K562 (cell line): ENCODE data around the gene CPED1. TPM values are rescaled to one million over a fixed set of nuclear protein-coding genes. Genes with fewer than 3 reads are reported as not detected.
A peak's percentile ranks its signal among the peaks of the same experiment; 100 is the strongest.

Experiments
- ARNT ChIP-seq, 2 experiments: fragments of 450-650 bp; IDR thresholded peaks; 2 replicates each; pipeline ENCODE4 v1.6.1; 2016; ENCODE audit warnings: mild to moderate bottlenecking in 1 of 2
- BACH1 ChIP-seq: fragments of 200-800 bp; sonication (Bioruptor generic); IDR thresholded peaks from 2 replicates; pipeline ENCODE4 v1.6.1; 2016; ENCODE audit warnings: missing genetic modification characterization, missing compliant biosample characterization
- BRD9 ChIP-seq: fragments of 450-650 bp; IDR thresholded peaks from 2 replicates; pipeline ENCODE4 v1.6.1; 2018; ENCODE audit warnings: low read depth; ENCODE audit not compliant: partially characterized antibody
- CBFA2T3 ChIP-seq: fragments of 450-650 bp; IDR thresholded peaks from 2 replicates; pipeline ENCODE4 v1.6.1; 2017
- ELF2 ChIP-seq: fragments of 250-450 bp; sonication (Bioruptor Pico); IDR thresholded peaks from 2 replicates; pipeline ENCODE4 v1.5.0; 2021; ENCODE audit warnings: mild to moderate bottlenecking
- EP300 ChIP-seq: IDR thresholded peaks from 2 replicates; pipeline ENCODE4 v1.6.1; 2012; ENCODE audit warnings: low read length, improper control_type of control experiment
- MYC ChIP-seq, 2 experiments: fragments of 250-450 bp in 1 of 2; sonication (Bioruptor Pico) in 1 of 2; IDR thresholded peaks; 2 replicates each; pipeline versions ENCODE4 v1.5.1 to v1.6.1; 2012 to 2021; ENCODE audit warnings: low read depth in 2 of 2, borderline replicate concordance in 1 of 2, improper control_type of control experiment in 1 of 2, low read length in 1 of 2, mild to moderate bottlenecking in 1 of 2, moderate library complexity in 1 of 2
- NBN ChIP-seq: fragments of 450-650 bp; IDR thresholded peaks from 2 replicates; pipeline ENCODE4 v1.6.1; 2016; ENCODE audit warnings: low read depth, mild to moderate bottlenecking
- NCOA4 ChIP-seq: fragments of 450-650 bp; IDR thresholded peaks from 2 replicates; pipeline ENCODE4 v1.6.1; 2018; ENCODE audit warnings: mild to moderate bottlenecking; ENCODE audit not compliant: partially characterized antibody
- OTX1 ChIP-seq: fragments of 450-650 bp; formaldehyde crosslinking; IDR thresholded peaks from 2 replicates; pipeline ENCODE4 v1.4.0; 2022; ENCODE audit warnings: mild to moderate bottlenecking
- PHTF2 ChIP-seq: fragments of 250-450 bp; sonication (Bioruptor Pico); IDR thresholded peaks from 2 replicates; pipeline ENCODE4 v1.5.0; 2021; ENCODE audit warnings: mild to moderate bottlenecking
- RBBP5 ChIP-seq: fragments of 200-600 bp; sonication (generic); IDR thresholded peaks from 2 replicates; pipeline ENCODE4 v1.6.1; 2012; ENCODE audit warnings: borderline replicate concordance, mild to moderate bottlenecking, low read length, control low read depth, inconsistent platforms; ENCODE audit not compliant: insufficient read depth, poor library complexity, severe bottlenecking
- RFX5 ChIP-seq: IDR thresholded peaks from 2 replicates; pipeline ENCODE4 v1.6.1; 2011; ENCODE audit warnings: low read depth, mild to moderate bottlenecking, improper control_type of control experiment, low read length
- RNF2 ChIP-seq: sonication (generic); IDR thresholded peaks from 2 replicates; pipeline ENCODE4 v1.6.1; 2016
- SMARCB1 ChIP-seq: IDR thresholded peaks from 2 replicates; pipeline ENCODE4 v1.6.1; 2011; ENCODE audit warnings: improper control_type of control experiment, low read depth; ENCODE audit not compliant: insufficient read length
- SRSF3 ChIP-seq: fragments of 200-400 bp; formaldehyde crosslinking; IDR thresholded peaks from 2 replicates; pipeline ENCODE4 v1.6.1; 2016; ENCODE audit warnings: mild to moderate bottlenecking, low read length, moderate library complexity; ENCODE audit not compliant: insufficient read depth
- SRSF9 ChIP-seq: fragments of 200-400 bp; formaldehyde crosslinking; IDR thresholded peaks from 2 replicates; pipeline ENCODE4 v1.6.1; 2017; ENCODE audit warnings: low read depth, low read length, borderline replicate concordance
- TARDBP ChIP-seq: fragments of 450-650 bp; IDR thresholded peaks from 2 replicates; pipeline ENCODE4 v1.6.1; 2016
- ZC3H8 ChIP-seq: fragments of 450-650 bp; IDR thresholded peaks from 2 replicates; pipeline ENCODE4 v1.6.1; 2017
- ZNF140 ChIP-seq: fragments of 250-450 bp; sonication (Bioruptor Pico); IDR thresholded peaks from 2 replicates; pipeline ENCODE4 v1.8.0; 2021; ENCODE audit warnings: moderate library complexity, mild to moderate bottlenecking, inconsistent platforms
- ZNF146 ChIP-seq: IDR thresholded peaks from one replicate; pipeline ENCODE4 v1.6.1; 2018; ENCODE audit warnings: missing compliant biosample characterization; ENCODE audit not compliant: unreplicated experiment
- ZNF644 ChIP-seq: fragments of 200-800 bp; sonication (Bioruptor generic); IDR thresholded peaks from 2 replicates; pipeline ENCODE4 v1.6.1; 2016; ENCODE audit warnings: low read depth, missing genetic modification characterization, missing compliant biosample characterization
- polyA plus RNA-seq, 8 experiments: library from polyadenylated mRNA; depleted of rRNA in 4 of 8; stranded (reverse) in 5 of 8; unstranded in 3 of 8; fragments of >200 nt; fragmentation: Nextera tagmentation in 2 of 8; fragmentation: Illumina TruSeq in 1 of 8; extraction: Ambion mirVana in 2 of 8; extraction: Trizol in 1 of 8; gene quantifications; 2 replicates each; pipeline versions ENCODE4 v1.2.1 to v1.2.3, GENCODE V29; 2011 to 2014; ENCODE audit warnings: inconsistent platforms in 1 of 8, missing spikeins in 1 of 8
- total RNA-seq, 7 experiments: library from RNA; depleted of rRNA in 6 of 7; stranded (reverse); fragments of >200 nt in 6 of 7; fragmentation: Illumina TruSeq in 2 of 7; extraction: Trizol in 2 of 7; gene quantifications; 2 replicates each; pipeline versions ENCODE4 v1.2.1 to v1.2.3, GENCODE V29; 2011 to 2021; ENCODE audit warnings: low replicate concordance in 1 of 7
- TF ChIP-seq, protein P1 (sequence below): fragments of 450-650 bp; formaldehyde crosslinking; IDR thresholded peaks from 2 replicates; pipeline ENCODE4 v1.4.0; 2020; ENCODE audit warnings: mild to moderate bottlenecking, mixed read lengths
- TF ChIP-seq, protein P2 (sequence below): fragments of 250-450 bp; sonication (Bioruptor Pico); IDR thresholded peaks from 2 replicates; pipeline ENCODE4 v1.8.0; 2021; ENCODE audit warnings: borderline replicate concordance, mild to moderate bottlenecking, moderate library complexity; ENCODE audit not compliant: poor library complexity, severe bottlenecking
- TF ChIP-seq, protein P3 (sequence below): fragments of 450-650 bp; formaldehyde crosslinking; IDR thresholded peaks from 2 replicates; pipeline ENCODE4 v1.4.0; 2020; ENCODE audit warnings: mild to moderate bottlenecking, moderate library complexity
- TF ChIP-seq, protein P4 (sequence below): fragments of 450-650 bp; conservative IDR thresholded peaks from 2 replicates; pipeline ENCODE4 v1.6.1; 2016; ENCODE audit warnings: missing genetic modification characterization, low read depth, mild to moderate bottlenecking, control low read depth, missing compliant biosample characterization

Gene CPED1
- total and polyA plus RNA-seq, 9 of the 15 experiments (the other 6 are each of a cell fraction or from before 2014, with no cell fraction given) = 195 to 393 (median 290) TPM

DNA sequence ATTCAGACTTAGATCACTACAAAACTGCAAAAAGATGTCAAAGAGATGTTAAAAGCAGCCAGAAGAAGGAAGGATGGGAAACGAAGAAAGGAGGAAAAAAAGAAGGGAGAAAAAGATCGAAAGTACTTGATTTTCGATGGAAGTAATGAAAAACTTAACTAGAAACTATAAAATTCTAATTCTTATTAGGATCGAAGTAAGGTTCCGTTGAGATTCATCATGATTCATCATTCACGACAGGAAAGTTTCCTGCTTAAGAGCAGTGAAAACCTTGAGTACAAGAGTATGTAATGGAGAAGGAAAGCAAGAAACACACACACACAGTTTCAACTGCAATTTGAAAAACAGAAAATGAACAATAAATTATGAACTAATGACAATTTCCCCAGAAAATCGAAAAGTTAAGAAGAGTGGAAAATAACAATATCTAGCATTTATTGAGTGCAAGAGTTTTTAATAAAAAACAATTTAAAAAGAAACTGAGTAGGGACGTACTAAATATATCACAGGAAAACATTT is 39.1 kb upstream of the CPED1 start (continued):
- TF ChIP-seq CBFA2T3 (no peak), NBN (peak; percentile 23; the same call in 1 of the 2 replicates), RNF2 (no peak), EP300 (no peak), RFX5 (no peak), BACH1 (tag) (no peak), ZNF140 (CRISPR knock-in tag) (no peak), ZNF644 (tag) (no peak), SRSF3 (no peak), OTX1 (CRISPR knock-in tag) (no peak), MYC (IDR thresholded peaks at IDR 0.05; ENCODE audit: low read depth, low read length) (no peak), MYC (CRISPR knock-in tag; IDR thresholded peaks at IDR 0.05; ENCODE audit: borderline replicate concordance, low read depth) (no peak), NCOA4 (no peak), TARDBP (no peak), RBBP5 (no peak), ARNT (IDR thresholded peaks at IDR 0.05) (0 out of 4 replicates have a peak, but pooled peaks of 1 of the 2 experiments have one; percentile 45), ZC3H8 (no peak), BRD9 (peak; percentile 63), ELF2 (peak; percentile 36; the same call in 1 of the 2 replicates), ZNF146 (CRISPR knock-in tag) (no peak), SMARCB1 (no peak), SRSF9 (no peak), PHTF2 (CRISPR knock-in tag) (no peak)
- TF ChIP-seq, protein P1, sequence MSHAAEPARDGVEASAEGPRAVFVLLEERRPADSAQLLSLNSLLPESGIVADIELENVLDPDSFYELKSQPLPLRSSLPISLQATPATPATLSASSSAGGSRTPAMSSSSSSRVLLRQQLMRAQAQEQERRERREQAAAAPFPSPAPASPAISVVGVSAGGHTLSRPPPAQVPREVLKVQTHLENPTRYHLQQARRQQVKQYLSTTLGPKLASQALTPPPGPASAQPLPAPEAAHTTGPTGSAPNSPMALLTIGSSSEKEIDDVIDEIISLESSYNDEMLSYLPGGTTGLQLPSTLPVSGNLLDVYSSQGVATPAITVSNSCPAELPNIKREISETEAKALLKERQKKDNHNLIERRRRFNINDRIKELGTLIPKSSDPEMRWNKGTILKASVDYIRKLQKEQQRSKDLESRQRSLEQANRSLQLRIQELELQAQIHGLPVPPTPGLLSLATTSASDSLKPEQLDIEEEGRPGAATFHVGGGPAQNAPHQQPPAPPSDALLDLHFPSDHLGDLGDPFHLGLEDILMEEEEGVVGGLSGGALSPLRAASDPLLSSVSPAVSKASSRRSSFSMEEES = no peak
- TF ChIP-seq, protein P2, sequence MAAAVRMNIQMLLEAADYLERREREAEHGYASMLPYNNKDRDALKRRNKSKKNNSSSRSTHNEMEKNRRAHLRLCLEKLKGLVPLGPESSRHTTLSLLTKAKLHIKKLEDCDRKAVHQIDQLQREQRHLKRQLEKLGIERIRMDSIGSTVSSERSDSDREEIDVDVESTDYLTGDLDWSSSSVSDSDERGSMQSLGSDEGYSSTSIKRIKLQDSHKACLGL (CRISPR knock-in tag) = no peak
- TF ChIP-seq, protein P3, sequence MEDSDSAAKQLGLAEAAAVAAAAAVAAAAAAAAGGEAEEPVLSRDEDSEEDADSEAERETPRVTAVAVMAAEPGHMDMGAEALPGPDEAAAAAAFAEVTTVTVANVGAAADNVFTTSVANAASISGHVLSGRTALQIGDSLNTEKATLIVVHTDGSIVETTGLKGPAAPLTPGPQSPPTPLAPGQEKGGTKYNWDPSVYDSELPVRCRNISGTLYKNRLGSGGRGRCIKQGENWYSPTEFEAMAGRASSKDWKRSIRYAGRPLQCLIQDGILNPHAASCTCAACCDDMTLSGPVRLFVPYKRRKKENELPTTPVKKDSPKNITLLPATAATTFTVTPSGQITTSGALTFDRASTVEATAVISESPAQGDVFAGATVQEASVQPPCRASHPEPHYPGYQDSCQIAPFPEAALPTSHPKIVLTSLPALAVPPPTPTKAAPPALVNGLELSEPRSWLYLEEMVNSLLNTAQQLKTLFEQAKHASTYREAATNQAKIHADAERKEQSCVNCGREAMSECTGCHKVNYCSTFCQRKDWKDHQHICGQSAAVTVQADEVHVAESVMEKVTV (CRISPR knock-in tag) = no peak
- TF ChIP-seq, protein P4, sequence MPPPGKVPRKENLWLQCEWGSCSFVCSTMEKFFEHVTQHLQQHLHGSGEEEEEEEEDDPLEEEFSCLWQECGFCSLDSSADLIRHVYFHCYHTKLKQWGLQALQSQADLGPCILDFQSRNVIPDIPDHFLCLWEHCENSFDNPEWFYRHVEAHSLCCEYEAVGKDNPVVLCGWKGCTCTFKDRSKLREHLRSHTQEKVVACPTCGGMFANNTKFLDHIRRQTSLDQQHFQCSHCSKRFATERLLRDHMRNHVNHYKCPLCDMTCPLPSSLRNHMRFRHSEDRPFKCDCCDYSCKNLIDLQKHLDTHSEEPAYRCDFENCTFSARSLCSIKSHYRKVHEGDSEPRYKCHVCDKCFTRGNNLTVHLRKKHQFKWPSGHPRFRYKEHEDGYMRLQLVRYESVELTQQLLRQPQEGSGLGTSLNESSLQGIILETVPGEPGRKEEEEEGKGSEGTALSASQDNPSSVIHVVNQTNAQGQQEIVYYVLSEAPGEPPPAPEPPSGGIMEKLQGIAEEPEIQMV (tag) = peak; percentile 53; the same call in 1 of the 2 replicates
